ENCODE results near the gene PCIF1.
"Not testable (repeated sequence)": the region's sequence is repeated elsewhere in the genome, so short reads cannot be mapped to it uniquely, and the experiment has no call there.

The PCIF1 gene

GRCh38 chr20:45924391-45925261 is 9.9 kb upstream of the PCIF1 start:
- peak; percentile 55 for DNase-seq

- DNase-seq = no peak
Observed at GRCh38 chr20:45925821-45926506, 8.5 kb upstream of the PCIF1 start.

- DNase-seq = no peak
Observed at GRCh38 chr20:45926731-45927070, 7.8 kb upstream of the PCIF1 start.

GRCh38 chr20:45927071-45927878 is 7.2 kb upstream of the PCIF1 start:
- no peak for DNase-seq

GRCh38 chr20:45931680-45932079 is 2.8 kb upstream of the PCIF1 start:
- DNase-seq = not testable (repeated sequence)

- peak; percentile 60 for DNase-seq
Observed at GRCh38 chr20:45933266-45934045, 1.0 kb upstream of the PCIF1 start.

GRCh38 chr20:45934046-45934585 is 367 bp upstream of the PCIF1 start:
- DNase-seq = peak; percentile 28

- no peak for DNase-seq
Observed at GRCh38 chr20:45935416-45936046, 1.0 kb downstream of the PCIF1 start.

- DNase-seq = no peak
Observed at GRCh38 chr20:45937765-45938164, 3.3 kb downstream of the PCIF1 start.

GRCh38 chr20:45938727-45939438 is 4.4 kb downstream of the PCIF1 start:
- no peak for DNase-seq

- no peak for DNase-seq
Observed at GRCh38 chr20:45940053-45940452, 5.6 kb downstream of the PCIF1 start.

GRCh38 chr20:45940469-45940868 is 6.0 kb downstream of the PCIF1 start:
- DNase-seq = no peak

- DNase-seq = no peak
Observed at GRCh38 chr20:45943613-45944012, 9.1 kb downstream of the PCIF1 start.

GRCh38 chr20:45944151-45944964 is 9.9 kb downstream of the PCIF1 start:
- DNase-seq = peak; percentile 70

- no peak for DNase-seq
Observed at GRCh38 chr20:45944965-45945677, 10.6 kb downstream of the PCIF1 start.

- peak; percentile 43 for DNase-seq
Observed at GRCh38 chr20:45945678-45946148, 11.2 kb downstream of the PCIF1 start.

- DNase-seq = peak; percentile 92
Observed at GRCh38 chr20:45946149-45946970, 11.9 kb downstream of the PCIF1 start.

- DNase-seq = no peak
Observed at GRCh38 chr20:45947110-45947866, 12.8 kb downstream of the PCIF1 start.

All from suppressor macrophage treated with lipopolysaccharide for 4 hours (primary cell).